ENCODE results near the gene FEV. TPM values are rescaled to one million over a fixed set of nuclear protein-coding genes. Genes with fewer than 3 reads are reported as not detected.

The FEV gene
- total RNA-seq, 2 donors from 2014 or later, result 1.8 to 25.9 TPM

GRCh38 chr2:218964041-218964771, 20.8 kb downstream of the FEV start:
- Histone ChIP-seq H3K4me1 (replicated peaks) (no peaks in the 10 kb centered on the region), H3K9me3 (no peaks in the 10 kb centered on the region), H3K27me3 (replicated peaks; ENCODE audit: insufficient read depth) (peaks cover 42% of the 10 kb centered on the region), H3K4me3 (no peak overlapping the region), H3K27ac (no peak overlapping the region), H3K36me3 (no peaks in the 10 kb centered on the region)
- TF ChIP-seq POLR2AphosphoS5 (IDR thresholded peaks at IDR 0.05) (no peak), CTCF (IDR thresholded peaks at IDR 0.05) (no peak), POLR2A (IDR thresholded peaks at IDR 0.05) (no peak)
- intact Hi-C loops (cut with DNase I), result no loop called here
- 44% methylated on average over 5 of the region's 5 CpGs for WGBS
- DNase-seq (ENCODE audit: low spot score), result no peak

- H3K27ac ChIP-seq, result no peak overlapping the region
- intact Hi-C loops (cut with DNase I), result no loop called here
- H3K4me3 ChIP-seq, result no peak overlapping the region
- H3K9me3 ChIP-seq, result no peaks in the 10 kb centered on the region
- peaks cover 42% of the 10 kb centered on the region for H3K27me3 ChIP-seq (replicated peaks; ENCODE audit: insufficient read depth)
- 14% methylated on average over 5 of the region's 5 CpGs for WGBS
- TF ChIP-seq POLR2A (IDR thresholded peaks at IDR 0.05), result no peak
- no peak for TF ChIP-seq POLR2AphosphoS5 (IDR thresholded peaks at IDR 0.05)
- no peak for TF ChIP-seq CTCF (IDR thresholded peaks at IDR 0.05)
- no peak for DNase-seq (ENCODE audit: low spot score)
- no peaks in the 10 kb centered on the region for H3K4me1 ChIP-seq (replicated peaks)
- H3K36me3 ChIP-seq, result no peaks in the 10 kb centered on the region
Measured at GRCh38 chr2:218963601-218964000, 21.4 kb downstream of the FEV start.

GRCh38 chr2:218962859-218963492, 22.0 kb downstream of the FEV start:
- no peak for TF ChIP-seq POLR2AphosphoS5 (IDR thresholded peaks at IDR 0.05)
- no peak for TF ChIP-seq CTCF (IDR thresholded peaks at IDR 0.05)
- TF ChIP-seq POLR2A (IDR thresholded peaks at IDR 0.05), result no peak
- WGBS, result 2% methylated on average over 40 of the region's 42 CpGs
- Histone ChIP-seq H3K27me3 (replicated peaks; ENCODE audit: insufficient read depth) (peaks cover 42% of the 10 kb centered on the region), H3K27ac (no peak overlapping the region), H3K4me3 (no peak overlapping the region), H3K36me3 (no peaks in the 10 kb centered on the region), H3K9me3 (no peaks in the 10 kb centered on the region), H3K4me1 (replicated peaks) (no peaks in the 10 kb centered on the region)
- intact Hi-C loops (cut with DNase I), result no loop called here
- peak; percentile 39 for DNase-seq (ENCODE audit: low spot score)

GRCh38 chr2:218961651-218962570, 23.1 kb downstream of the FEV start:
- peaks cover 45% of the 10 kb centered on the region for H3K27me3 ChIP-seq (replicated peaks; ENCODE audit: insufficient read depth)
- H3K36me3 ChIP-seq, result no peaks in the 10 kb centered on the region
- TF ChIP-seq POLR2A (IDR thresholded peaks at IDR 0.05) (no peak), CTCF (IDR thresholded peaks at IDR 0.05) (no peak), POLR2AphosphoS5 (IDR thresholded peaks at IDR 0.05) (no peak)
- DNase-seq (ENCODE audit: low spot score), result no peak
- no peaks in the 10 kb centered on the region for H3K9me3 ChIP-seq
- H3K4me3 ChIP-seq, result no peak overlapping the region
- H3K4me1 ChIP-seq (replicated peaks), result no peaks in the 10 kb centered on the region
- 11% methylated on average over 34 of the region's 34 CpGs for whole genome bisulfite sequencing
- H3K27ac ChIP-seq, result no peak overlapping the region
- intact Hi-C loops (cut with DNase I), result no loop called here

Data from prostate gland (tissue), 2 donors.